Pancreas (tissue), 10 donors: Measurements from ENCODE around the gene USP31. TPM values are rescaled to one million over a fixed set of nuclear protein-coding genes. Genes with fewer than 3 reads are reported as not detected.

Experiments
- ATAC-seq, 4 donors: fragments of 200-7000 bp; cut with Tn5 transposase; one replicate each; pipeline versions ENCODE4 v1.8.0 to v1.9.1; 2020; ENCODE audit warnings: mild to moderate bottlenecking in 4 of 4, moderate library complexity in 4 of 4
- DNase-seq, 6 donors: peaks; one replicate each; pipeline ENCODE4 v3.0.0-alpha.2; 2020
- FAIRE-seq: peaks from 2 replicates; lab custom pipeline; 2012; peaks lifted over from hg19 to GRCh38; lab: Jason Lieb, UNC
- H3K27ac ChIP-seq, 4 donors: fragments of 200-600 bp; sonication (generic); 1 replicate in 3 of 4; 2 replicates in 1 of 4; pipeline versions ENCODE4 v1.5.0 to v1.8.0; 2020
- H3K27me3 ChIP-seq, 4 donors: fragments of 200-600 bp; one replicate each; pipeline ENCODE4 v1.8.0; 2021
- H3K36me3 ChIP-seq, 3 donors: fragments of 200-600 bp; sonication (generic) in 1 of 3; one replicate each; pipeline versions ENCODE4 v1.5.0 to v1.8.0; 2020 to 2021
- H3K4me1 ChIP-seq, 3 donors: fragments of 200-600 bp; one replicate each; pipeline ENCODE4 v1.8.0; 2021
- H3K4me3 ChIP-seq, 4 donors: fragments of 200-600 bp; sonication (generic) in 2 of 4; one replicate each; pipeline versions ENCODE4 v1.5.0 to v1.8.0; 2020 to 2021
- H3K9me3 ChIP-seq, 4 donors: fragments of 200-600 bp; one replicate each; pipeline ENCODE4 v1.8.0; 2021
- WGBS, 2 donors: extraction: QIAGEN DNeasy Blood & Tissue Kit; methylation state at CpG; one replicate each; pipeline ENCODE4 v1.1.7; 2013; 5-methylcytosine and 5-hydroxymethylcytosine counted together
- intact Hi-C, 3 donors: fragments of 100-400 bp; cut with DNase I; formaldehyde crosslinking; loops; one replicate each; pipeline versions ENCODE4 v1.11.1 to v1.14.2; 2022
- polyA plus RNA-seq, 2 donors: library from polyadenylated mRNA; stranded (reverse); fragments of 200-250 nt; gene quantifications; one replicate each; pipeline ENCODE4 v1.2.3, GENCODE V29; 2013
- total RNA-seq, 6 donors: library from RNA; stranded (reverse); fragmentation: NEBNext Ultra II Directional in 4 of 6; extraction: Animal tissue kit (Norgen Biotek cat#: 25700) in 4 of 6; gene quantifications; one replicate each; pipeline versions ENCODE4 v1.2.1 to v1.2.4, GENCODE V29; 2021 to 2023
- TF ChIP-seq, protein P1 (sequence below), 4 donors: fragments of 200-600 bp; sonication (generic) in 3 of 4; IDR thresholded peaks; one replicate each; pipeline versions ENCODE4 v1.5.0 to v1.8.0; 2021; ENCODE audit warnings: antibody characterized with exemption in 4 of 4
- donor health status: healthy with polysubstance abuse.
- donor health status: DM: no; HTN: no; CAD: no; lungs with moderate emphysema.
- donor health status: DM: no; HTN: no; CAD: no.
- donor health status: control.
- donor health status: control.
- donor health status: Bipolar disorder and iron deficiency.
- donor health status: DM: yes; HTN: yes; CAD: no.
- donor health status: DM: no; HTN: no; CAD: no.
- donor health status: DM: no; HTN: no; CAD: no.
- donor health status: DM: yes; HTN: yes; CAD: no.

USP31 gene
- total and polyA plus RNA-seq, 8 donors = 1.9 to 10.0 (median 5.5) TPM

GRCh38 chr16:23155445-23156049 lies 6.3 kb upstream of the USP31 start:
- TF ChIP-seq, protein P1, sequence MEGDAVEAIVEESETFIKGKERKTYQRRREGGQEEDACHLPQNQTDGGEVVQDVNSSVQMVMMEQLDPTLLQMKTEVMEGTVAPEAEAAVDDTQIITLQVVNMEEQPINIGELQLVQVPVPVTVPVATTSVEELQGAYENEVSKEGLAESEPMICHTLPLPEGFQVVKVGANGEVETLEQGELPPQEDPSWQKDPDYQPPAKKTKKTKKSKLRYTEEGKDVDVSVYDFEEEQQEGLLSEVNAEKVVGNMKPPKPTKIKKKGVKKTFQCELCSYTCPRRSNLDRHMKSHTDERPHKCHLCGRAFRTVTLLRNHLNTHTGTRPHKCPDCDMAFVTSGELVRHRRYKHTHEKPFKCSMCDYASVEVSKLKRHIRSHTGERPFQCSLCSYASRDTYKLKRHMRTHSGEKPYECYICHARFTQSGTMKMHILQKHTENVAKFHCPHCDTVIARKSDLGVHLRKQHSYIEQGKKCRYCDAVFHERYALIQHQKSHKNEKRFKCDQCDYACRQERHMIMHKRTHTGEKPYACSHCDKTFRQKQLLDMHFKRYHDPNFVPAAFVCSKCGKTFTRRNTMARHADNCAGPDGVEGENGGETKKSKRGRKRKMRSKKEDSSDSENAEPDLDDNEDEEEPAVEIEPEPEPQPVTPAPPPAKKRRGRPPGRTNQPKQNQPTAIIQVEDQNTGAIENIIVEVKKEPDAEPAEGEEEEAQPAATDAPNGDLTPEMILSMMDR (IDR thresholded peaks at IDR 0.05) = peak in 1 of 4 donors; percentile 9
- no peaks in the 10 kb centered on the region for H3K27me3 ChIP-seq
- H3K27ac ChIP-seq = no peak overlapping the region
- no peaks in the 10 kb centered on the region for H3K4me1 ChIP-seq
- no peak overlapping the region for H3K4me3 ChIP-seq
- FAIRE-seq (no peak), ATAC-seq (peak; percentile 73 to 97 (median 90)), DNase-seq (peak in 3 of 6 donors; percentile 20 to 34 (median 29))
- intact Hi-C loops = no loop called here
- H3K36me3 ChIP-seq = no peaks in the 10 kb centered on the region
- WGBS, 2 donors = 17 to 21% methylated on average over 7 of the region's 7 CpGs
- no peaks in the 10 kb centered on the region for H3K9me3 ChIP-seq

GRCh38 chr16:23152386-23153178 lies 3.3 kb upstream of the USP31 start:
- Histone ChIP-seq H3K27me3 (no peaks in the 10 kb centered on the region), H3K36me3 (no peaks in the 10 kb centered on the region), H3K27ac (no peak overlapping the region), H3K4me3 (no peak overlapping the region), H3K4me1 (peaks cover 0 to 6% (median 4%) of the 10 kb centered on the region in 3 donors), H3K9me3 (no peaks in the 10 kb centered on the region)
- intact Hi-C loops = no loop called here
- FAIRE-seq (no peak), DNase-seq (no peak), ATAC-seq (no peak)
- 65 to 77% methylated on average over 12 of the region's 12 CpGs for WGBS, 2 donors
- TF ChIP-seq, protein P1 (IDR thresholded peaks at IDR 0.05) = no peak

DNA sequence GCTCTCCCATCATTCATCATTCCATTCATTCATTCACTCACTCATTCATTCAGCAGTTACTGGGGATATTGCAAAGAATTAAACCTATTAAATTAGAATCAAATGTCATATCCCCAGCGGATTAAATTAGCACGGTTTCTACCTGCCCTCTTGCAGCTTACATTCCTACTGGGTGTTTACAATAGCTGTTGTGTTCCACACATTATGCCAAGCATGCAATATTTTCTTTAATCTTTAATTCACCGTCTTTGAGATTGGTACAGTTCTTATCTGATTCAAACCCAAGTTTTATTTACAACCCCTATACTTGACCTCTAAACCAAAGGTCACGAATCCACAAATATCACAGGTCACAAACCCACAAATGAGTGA lies 727 bp upstream of the USP31 start:
- Histone ChIP-seq H3K27me3 (no peaks in the 10 kb centered on the region), H3K27ac (peak overlapping the region in 1 of 4 donors; percentile 9), H3K36me3 (no peaks in the 10 kb centered on the region), H3K4me3 (peak overlapping the region; percentile 24 to 78 (median 46)), H3K9me3 (no peaks in the 10 kb centered on the region), H3K4me1 (peaks cover 0 to 22% (median 4%) of the 10 kb centered on the region in 3 donors)
- no peak for DNase-seq
- no peak for FAIRE-seq
- 29 to 36% methylated on average over 4 of the region's 4 CpGs for WGBS, 2 donors
- intact Hi-C loops = no loop called here
- TF ChIP-seq, protein P1 (IDR thresholded peaks at IDR 0.05) = no peak
- ATAC-seq = no peak

GRCh38 chr16:23148513-23149266 lies 562 bp downstream of the USP31 start:
- Histone ChIP-seq H3K27ac (peak overlapping the region; percentile 37 to 72 (median 65)), H3K36me3 (no peaks in the 10 kb centered on the region), H3K9me3 (no peaks in the 10 kb centered on the region), H3K4me1 (peaks cover 0 to 25% (median 4%) of the 10 kb centered on the region in 3 donors), H3K4me3 (peak overlapping the region; percentile 57 to 81 (median 68)), H3K27me3 (no peaks in the 10 kb centered on the region)
- intact Hi-C loops = no loop called here
- TF ChIP-seq, protein P1 (IDR thresholded peaks at IDR 0.05) = no peak
- 0% methylated on average over 65 to 103 of the region's 103 CpGs for WGBS, 2 donors
- no peak for FAIRE-seq
- peak; percentile 44 to 68 (median 60) for ATAC-seq
- peak; percentile 58 to 92 (median 83) for DNase-seq
